Measurements from ENCODE around the gene CCDC6. TPM values are rescaled to one million over a fixed set of nuclear protein-coding genes. Genes with fewer than 3 reads are reported as not detected.

Gene CCDC6
- total RNA-seq, 1 experiment from 2014 or later: 54.9 TPM

DNA sequence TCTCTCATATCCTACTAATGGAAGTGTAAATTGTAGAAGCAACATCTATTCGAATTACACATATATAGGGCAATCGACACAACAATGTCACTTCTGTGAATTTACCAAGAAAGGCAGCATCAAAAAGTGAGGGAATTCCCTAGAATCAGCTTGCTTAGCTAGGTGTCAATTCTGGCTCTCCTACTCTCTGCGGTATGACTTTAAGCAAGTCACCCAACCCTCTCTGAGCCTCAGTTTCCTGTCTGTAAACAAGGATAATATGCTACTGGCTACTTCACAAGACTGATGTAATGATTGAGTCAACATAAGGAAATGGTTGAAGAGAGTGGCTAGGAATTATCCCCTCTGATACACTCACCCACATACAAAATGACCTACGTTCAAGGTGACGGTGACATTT is 19.4 kb downstream of the CCDC6 start:
- ATAC-seq (no peak), DNase-seq (ENCODE audit: low read depth, low spot score) (no peak)
- TF ChIP-seq, protein P1, sequence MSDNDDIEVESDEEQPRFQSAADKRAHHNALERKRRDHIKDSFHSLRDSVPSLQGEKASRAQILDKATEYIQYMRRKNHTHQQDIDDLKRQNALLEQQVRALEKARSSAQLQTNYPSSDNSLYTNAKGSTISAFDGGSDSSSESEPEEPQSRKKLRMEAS (IDR thresholded peaks at IDR 0.05): no peak
- no peak for TF ChIP-seq EGR1 (IDR thresholded peaks at IDR 0.05; ENCODE audit: low read depth)
- no peak for TF ChIP-seq CBX3 (IDR thresholded peaks at IDR 0.05; ENCODE audit: low read depth)
- TF ChIP-seq POLR2A (IDR thresholded peaks at IDR 0.05; ENCODE audit: borderline replicate concordance, extremely low read depth, insufficient read depth, insufficient read length): no peak
- TF ChIP-seq SP1 (IDR thresholded peaks at IDR 0.05; ENCODE audit: low read depth): no peak
- TF ChIP-seq FOSL1 (IDR thresholded peaks at IDR 0.05; ENCODE audit: low read depth): no peak
- no peak for TF ChIP-seq JUND (IDR thresholded peaks at IDR 0.05)
- no peak for TF ChIP-seq RAD21 (IDR thresholded peaks at IDR 0.05; ENCODE audit: low read depth)
- Histone ChIP-seq H4K20me1 (ENCODE audit: insufficient read depth) (peaks cover 7% of the 10 kb centered on the region; the same call in 1 of the 2 replicates), H3K9ac (ENCODE audit: low read length) (no peak overlapping the region), H3K9me2 (ENCODE audit: insufficient read depth) (no peaks in the 10 kb centered on the region), H3K36me3 (ENCODE audit: control insufficient read depth in 1 of 2, insufficient read depth in 2 of 2, low read length in 2 of 2) (no peaks in the 10 kb centered on the region), H3K79me2 (ENCODE audit: insufficient read depth, low read length) (peaks cover 87% of the 10 kb centered on the region), H3K4me3 (replicated peaks in 1 of 2; ENCODE audit: low read depth in 1 of 2, low read length in 2 of 2) (no peak overlapping the region), H3K4me2 (ENCODE audit: low read length) (no peak overlapping the region), H2AFZ (ENCODE audit: low read depth, low read length, poor library complexity, severe bottlenecking) (no peak overlapping the region), H3K4me1 (ENCODE audit: control insufficient read depth in 1 of 2, insufficient read depth in 2 of 2, low read length in 2 of 2) (no peaks in the 10 kb centered on the region), H3K9me3 (ENCODE audit: control insufficient read depth in 1 of 2, insufficient read depth in 1 of 2, low read depth in 1 of 2, low read length in 2 of 2) (no peaks in the 10 kb centered on the region), H3K27me3 (ENCODE audit: insufficient read depth, low read length) (no peaks in the 10 kb centered on the region), H3K27ac (ENCODE audit: low read depth, low read length) (no peak overlapping the region)
- RAD21 ChIA-PET (ENCODE audit: low non-redundant PET in 1 of 2, low total read pairs in 2 of 2, uncharacterized antibody in 2 of 2, unreplicated experiment in 2 of 2): no interaction called here
- BruUV-seq (replicated peaks): no TSS peak
- intact Hi-C loops (cut with micrococcal nuclease): no loop called here
- POLR2A ChIA-PET: no interaction called here
- CTCF ChIA-PET: no interaction called here

DNA sequence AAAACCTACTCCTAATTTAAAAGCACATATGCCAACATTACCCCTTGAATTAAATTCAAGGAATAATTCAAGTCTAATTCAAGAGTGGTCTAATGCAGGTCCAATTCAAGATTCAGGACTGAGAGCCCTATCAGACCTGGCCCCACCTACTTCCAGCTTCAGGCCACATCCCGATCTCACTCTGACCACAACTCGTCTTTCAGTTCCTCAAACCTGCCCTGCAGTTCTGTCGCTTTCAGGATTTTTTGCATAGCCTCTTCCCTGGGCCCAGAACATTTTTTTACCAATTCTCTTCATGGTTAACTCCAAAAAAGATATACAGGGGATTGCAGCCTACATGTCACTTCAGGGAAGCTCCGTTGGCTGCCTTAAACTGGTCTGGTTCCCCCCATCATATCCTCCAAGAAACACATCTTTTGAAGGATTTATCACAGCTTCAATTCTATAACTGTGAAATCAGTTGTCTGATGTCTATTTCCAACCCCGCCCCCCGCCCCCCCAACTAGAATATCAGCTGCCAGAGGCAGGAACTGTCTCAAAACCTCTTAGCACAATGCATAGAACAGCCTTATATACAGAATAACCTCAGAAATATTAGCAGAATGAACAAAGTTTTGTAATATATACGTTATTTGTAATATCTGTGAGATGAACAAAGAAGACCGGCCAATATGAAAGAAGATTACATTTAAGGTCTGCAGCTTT is 20.8 kb downstream of the CCDC6 start:
- no peaks in the 10 kb centered on the region for H3K4me1 ChIP-seq (ENCODE audit: control insufficient read depth in 1 of 2, insufficient read depth in 2 of 2, low read length in 2 of 2)
- intact Hi-C loops (cut with micrococcal nuclease): no loop called here
- H3K36me3 ChIP-seq (ENCODE audit: control insufficient read depth in 1 of 2, insufficient read depth in 2 of 2, low read length in 2 of 2): no peaks in the 10 kb centered on the region
- ChIA-PET CTCF (interaction anchor here (0.7 kb wide), 1 partner anchor 21 kb away, joined by 4 read pairs; the partner anchor contains the start of gene CCDC6), RAD21 (ENCODE audit: low non-redundant PET in 1 of 2, low total read pairs in 2 of 2, uncharacterized antibody in 2 of 2, unreplicated experiment in 2 of 2) (no interaction called here), POLR2A (no interaction called here)
- H3K4me2 ChIP-seq (ENCODE audit: low read length): no peak overlapping the region
- H2AFZ ChIP-seq (ENCODE audit: low read depth, low read length, poor library complexity, severe bottlenecking): no peak overlapping the region
- H3K9me2 ChIP-seq (ENCODE audit: insufficient read depth): no peaks in the 10 kb centered on the region
- no peaks in the 10 kb centered on the region for H3K9me3 ChIP-seq (ENCODE audit: control insufficient read depth in 1 of 2, insufficient read depth in 1 of 2, low read depth in 1 of 2, low read length in 2 of 2)
- no TSS peak for BruUV-seq (replicated peaks)
- H3K79me2 ChIP-seq (ENCODE audit: insufficient read depth, low read length): peaks cover 86% of the 10 kb centered on the region
- no peak for DNase-seq (ENCODE audit: low read depth, low spot score)
- no peak for ATAC-seq
- peaks cover 4% of the 10 kb centered on the region; the same call in 1 of the 2 replicates for H4K20me1 ChIP-seq (ENCODE audit: insufficient read depth)
- no peak overlapping the region for H3K4me3 ChIP-seq (replicated peaks in 1 of 2; ENCODE audit: low read depth in 1 of 2, low read length in 2 of 2)
- no peak overlapping the region for H3K9ac ChIP-seq (ENCODE audit: low read length)
- H3K27me3 ChIP-seq (ENCODE audit: insufficient read depth, low read length): no peaks in the 10 kb centered on the region
- no peak overlapping the region for H3K27ac ChIP-seq (ENCODE audit: low read depth, low read length)
- TF ChIP-seq POLR2A (IDR thresholded peaks at IDR 0.05; ENCODE audit: borderline replicate concordance, extremely low read depth, insufficient read depth, insufficient read length): no peak
- TF ChIP-seq SRF (IDR thresholded peaks at IDR 0.05; ENCODE audit: low read depth): no peak
- no peak for TF ChIP-seq ELF1 (IDR thresholded peaks at IDR 0.05; ENCODE audit: borderline replicate concordance, low read depth)
- TF ChIP-seq JUND (IDR thresholded peaks at IDR 0.05): no peak
- TF ChIP-seq ZFX (IDR thresholded peaks at IDR 0.05): no peak
- TF ChIP-seq, protein P2, sequence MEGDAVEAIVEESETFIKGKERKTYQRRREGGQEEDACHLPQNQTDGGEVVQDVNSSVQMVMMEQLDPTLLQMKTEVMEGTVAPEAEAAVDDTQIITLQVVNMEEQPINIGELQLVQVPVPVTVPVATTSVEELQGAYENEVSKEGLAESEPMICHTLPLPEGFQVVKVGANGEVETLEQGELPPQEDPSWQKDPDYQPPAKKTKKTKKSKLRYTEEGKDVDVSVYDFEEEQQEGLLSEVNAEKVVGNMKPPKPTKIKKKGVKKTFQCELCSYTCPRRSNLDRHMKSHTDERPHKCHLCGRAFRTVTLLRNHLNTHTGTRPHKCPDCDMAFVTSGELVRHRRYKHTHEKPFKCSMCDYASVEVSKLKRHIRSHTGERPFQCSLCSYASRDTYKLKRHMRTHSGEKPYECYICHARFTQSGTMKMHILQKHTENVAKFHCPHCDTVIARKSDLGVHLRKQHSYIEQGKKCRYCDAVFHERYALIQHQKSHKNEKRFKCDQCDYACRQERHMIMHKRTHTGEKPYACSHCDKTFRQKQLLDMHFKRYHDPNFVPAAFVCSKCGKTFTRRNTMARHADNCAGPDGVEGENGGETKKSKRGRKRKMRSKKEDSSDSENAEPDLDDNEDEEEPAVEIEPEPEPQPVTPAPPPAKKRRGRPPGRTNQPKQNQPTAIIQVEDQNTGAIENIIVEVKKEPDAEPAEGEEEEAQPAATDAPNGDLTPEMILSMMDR (IDR thresholded peaks at IDR 0.05 in 2 of 3, conservative IDR thresholded peaks at IDR 0.05 in 1 of 3; ENCODE audit: borderline replicate concordance in 1 of 3, insufficient read depth in 1 of 3, low read depth in 2 of 3, low read length in 2 of 3): no peak
- no peak for TF ChIP-seq FOSL1 (IDR thresholded peaks at IDR 0.05; ENCODE audit: low read depth)
- TF ChIP-seq, protein P3, sequence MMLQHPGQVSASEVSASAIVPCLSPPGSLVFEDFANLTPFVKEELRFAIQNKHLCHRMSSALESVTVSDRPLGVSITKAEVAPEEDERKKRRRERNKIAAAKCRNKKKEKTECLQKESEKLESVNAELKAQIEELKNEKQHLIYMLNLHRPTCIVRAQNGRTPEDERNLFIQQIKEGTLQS (IDR thresholded peaks at IDR 0.05): no peak
- TF ChIP-seq, protein P4, sequence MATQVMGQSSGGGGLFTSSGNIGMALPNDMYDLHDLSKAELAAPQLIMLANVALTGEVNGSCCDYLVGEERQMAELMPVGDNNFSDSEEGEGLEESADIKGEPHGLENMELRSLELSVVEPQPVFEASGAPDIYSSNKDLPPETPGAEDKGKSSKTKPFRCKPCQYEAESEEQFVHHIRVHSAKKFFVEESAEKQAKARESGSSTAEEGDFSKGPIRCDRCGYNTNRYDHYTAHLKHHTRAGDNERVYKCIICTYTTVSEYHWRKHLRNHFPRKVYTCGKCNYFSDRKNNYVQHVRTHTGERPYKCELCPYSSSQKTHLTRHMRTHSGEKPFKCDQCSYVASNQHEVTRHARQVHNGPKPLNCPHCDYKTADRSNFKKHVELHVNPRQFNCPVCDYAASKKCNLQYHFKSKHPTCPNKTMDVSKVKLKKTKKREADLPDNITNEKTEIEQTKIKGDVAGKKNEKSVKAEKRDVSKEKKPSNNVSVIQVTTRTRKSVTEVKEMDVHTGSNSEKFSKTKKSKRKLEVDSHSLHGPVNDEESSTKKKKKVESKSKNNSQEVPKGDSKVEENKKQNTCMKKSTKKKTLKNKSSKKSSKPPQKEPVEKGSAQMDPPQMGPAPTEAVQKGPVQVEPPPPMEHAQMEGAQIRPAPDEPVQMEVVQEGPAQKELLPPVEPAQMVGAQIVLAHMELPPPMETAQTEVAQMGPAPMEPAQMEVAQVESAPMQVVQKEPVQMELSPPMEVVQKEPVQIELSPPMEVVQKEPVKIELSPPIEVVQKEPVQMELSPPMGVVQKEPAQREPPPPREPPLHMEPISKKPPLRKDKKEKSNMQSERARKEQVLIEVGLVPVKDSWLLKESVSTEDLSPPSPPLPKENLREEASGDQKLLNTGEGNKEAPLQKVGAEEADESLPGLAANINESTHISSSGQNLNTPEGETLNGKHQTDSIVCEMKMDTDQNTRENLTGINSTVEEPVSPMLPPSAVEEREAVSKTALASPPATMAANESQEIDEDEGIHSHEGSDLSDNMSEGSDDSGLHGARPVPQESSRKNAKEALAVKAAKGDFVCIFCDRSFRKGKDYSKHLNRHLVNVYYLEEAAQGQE (IDR thresholded peaks at IDR 0.05; ENCODE audit: low read depth): no peak
- no peak for TF ChIP-seq SP1 (IDR thresholded peaks at IDR 0.05; ENCODE audit: low read depth)
- no peak for TF ChIP-seq TCF7L2 (IDR thresholded peaks at IDR 0.05; ENCODE audit: borderline replicate concordance, extremely low read depth, insufficient read depth, insufficient read length)
- TF ChIP-seq RAD21 (IDR thresholded peaks at IDR 0.05; ENCODE audit: low read depth): no peak
